HEK293T (cell line): ENCODE measurements around the gene GMIP.

ENCODE experiments used
- CTCF ChIA-PET: fragments of 350-600 bp; formaldehyde crosslinking; extraction: SDS; loops from one replicate; lab custom pipeline; 2021; ENCODE audit warnings: antibody characterized with exemption, inconsistent platforms; lab: Yijun Ruan, JAX
- POLR2A ChIA-PET: fragments of 350-600 bp; formaldehyde crosslinking; extraction: SDS; loops from one replicate; lab custom pipeline; 2020; ENCODE audit warnings: antibody characterized with exemption, inconsistent platforms; lab: Yijun Ruan, JAX
- DNase-seq: peaks from one replicate; pipeline ENCODE4 v3.0.0; 2012; ENCODE audit warnings: mixed read lengths; ENCODE audit errors: extremely low spot score
- ARNT ChIP-seq: fragments of 450-650 bp; IDR thresholded peaks from 2 replicates; pipeline ENCODE4 v1.6.1; 2017; ENCODE audit warnings: mild to moderate bottlenecking
- BHLHE40 ChIP-seq: fragments of 450-650 bp; IDR thresholded peaks from 2 replicates; pipeline ENCODE4 v1.6.1; 2016; ENCODE audit warnings: mild to moderate bottlenecking, moderate library complexity, borderline replicate concordance
- CTBP1 ChIP-seq: fragments of 450-650 bp; IDR thresholded peaks from 2 replicates; pipeline ENCODE4 v1.6.1; 2016; ENCODE audit warnings: borderline replicate concordance
- ELF4 ChIP-seq: fragments of 450-650 bp; IDR thresholded peaks from 2 replicates; pipeline ENCODE4 v1.6.1; 2017; ENCODE audit warnings: antibody characterized with exemption
- FOXA1 ChIP-seq: fragments of 450-650 bp; IDR thresholded peaks from 2 replicates; pipeline ENCODE4 v1.6.1; 2016; ENCODE audit warnings: mild to moderate bottlenecking
- FOXK2 ChIP-seq: fragments of 450-650 bp; IDR thresholded peaks from 2 replicates; pipeline ENCODE4 v1.6.1; 2016; ENCODE audit warnings: mild to moderate bottlenecking
- FOXM1 ChIP-seq: fragments of 450-650 bp; IDR thresholded peaks from 2 replicates; pipeline ENCODE4 v1.6.1; 2017; ENCODE audit warnings: mild to moderate bottlenecking, borderline replicate concordance
- HDGF ChIP-seq: fragments of 450-650 bp; IDR thresholded peaks from 2 replicates; pipeline ENCODE4 v1.6.1; 2017; ENCODE audit warnings: antibody characterized with exemption, borderline replicate concordance
- L3MBTL2 ChIP-seq: fragments of 450-650 bp; conservative IDR thresholded peaks from 2 replicates; pipeline ENCODE4 v1.6.1; 2016; ENCODE audit warnings: mild to moderate bottlenecking
- LEF1 ChIP-seq: fragments of 450-650 bp; IDR thresholded peaks from 2 replicates; pipeline ENCODE4 v1.6.1; 2017; ENCODE audit warnings: mild to moderate bottlenecking, borderline replicate concordance
- NFRKB ChIP-seq: fragments of 450-650 bp; IDR thresholded peaks from 2 replicates; pipeline ENCODE4 v1.6.1; 2016; ENCODE audit warnings: mild to moderate bottlenecking, moderate library complexity
- PKNOX1 ChIP-seq: fragments of 450-650 bp; IDR thresholded peaks from 2 replicates; pipeline ENCODE4 v1.6.1; 2016
- SP1 ChIP-seq: fragments of 450-650 bp; IDR thresholded peaks from 2 replicates; pipeline ENCODE4 v1.6.1; 2017
- SUZ12 ChIP-seq: fragments of 450-650 bp; IDR thresholded peaks from 2 replicates; pipeline ENCODE4 v1.6.1; 2016; ENCODE audit warnings: mild to moderate bottlenecking
- TARDBP ChIP-seq: fragments of 450-650 bp; IDR thresholded peaks from 2 replicates; pipeline ENCODE4 v1.6.1; 2016
- ZNF384 ChIP-seq: fragments of 450-650 bp; IDR thresholded peaks from 2 replicates; pipeline ENCODE4 v1.6.1; 2016

The GMIP gene

GRCh38 chr19:19659646-19660245 lies 16.3 kb upstream of the GMIP start:
- CTCF ChIA-PET = no interaction called here
- POLR2A ChIA-PET = no interaction called here
- no peak for DNase-seq
- no peak for TF ChIP-seq NFRKB
- no peak for TF ChIP-seq FOXK2
- TF ChIP-seq FOXA1 = no peak
- TF ChIP-seq ARNT = no peak
- no peak for TF ChIP-seq SP1
- TF ChIP-seq PKNOX1 = no peak
- TF ChIP-seq SUZ12 = no peak
- TF ChIP-seq TARDBP = no peak
- TF ChIP-seq ZNF384 = no peak
- no peak for TF ChIP-seq CTBP1
- TF ChIP-seq L3MBTL2 = no peak
- no peak for TF ChIP-seq LEF1
- TF ChIP-seq BHLHE40 = no peak
- TF ChIP-seq HDGF = no peak
- no peak for TF ChIP-seq FOXM1
- TF ChIP-seq ELF4 = no peak

GRCh38 chr19:19657397-19657783 lies 13.9 kb upstream of the GMIP start:
- no peak for DNase-seq
- CTCF ChIA-PET = no interaction called here
- POLR2A ChIA-PET = no interaction called here
- TF ChIP-seq FOXA1 = no peak
- TF ChIP-seq HDGF = no peak
- TF ChIP-seq L3MBTL2 = no peak
- no peak for TF ChIP-seq LEF1

- no peak for TF ChIP-seq PKNOX1
- TF ChIP-seq L3MBTL2 = no peak
- no peak for TF ChIP-seq HDGF
- no peak for TF ChIP-seq NFRKB
- CTCF ChIA-PET = no interaction called here
- POLR2A ChIA-PET = no interaction called here
These were observed 13.3 kb upstream of the GMIP start for GRCh38 chr19:19656451-19657396.

GRCh38 chr19:19655641-19656343 lies 12.3 kb upstream of the GMIP start:
- DNase-seq = no peak
- TF ChIP-seq L3MBTL2 = no peak
- TF ChIP-seq FOXM1 = no peak
- TF ChIP-seq PKNOX1 = no peak
- no peak for TF ChIP-seq SP1
- TF ChIP-seq HDGF = no peak
- TF ChIP-seq ZNF384 = no peak
- POLR2A ChIA-PET = no interaction called here
- CTCF ChIA-PET = no interaction called here

More at GRCh38 chr19:19656451-19657396, 13.3 kb upstream of the GMIP start:
- no peak for DNase-seq

- CTCF ChIA-PET = no interaction called here
- POLR2A ChIA-PET = no interaction called here
- TF ChIP-seq CTBP1 (no peak), NFRKB (no peak), SP1 (no peak), ZNF384 (no peak), PKNOX1 (no peak), SUZ12 (no peak), FOXM1 (no peak), ARNT (no peak), FOXK2 (no peak), TARDBP (no peak), LEF1 (no peak)
- no peak for DNase-seq
These were observed 11.7 kb upstream of the GMIP start for GRCh38 chr19:19655051-19655594.

- CTCF ChIA-PET = no interaction called here
- no peak for DNase-seq
- TF ChIP-seq PKNOX1 = no peak
- no peak for TF ChIP-seq FOXM1
- TF ChIP-seq FOXK2 = no peak
- TF ChIP-seq NFRKB = no peak
- no peak for TF ChIP-seq TARDBP
- TF ChIP-seq SUZ12 = no peak
- POLR2A ChIA-PET = no interaction called here
These were observed 11.0 kb upstream of the GMIP start for GRCh38 chr19:19654441-19654840.
